GM12864 (cell line): Measurements from ENCODE around the gene CTNNB1.

Source experiments
- DNase-seq: peaks from one replicate; pipeline ENCODE4 v3.0.0-alpha.2; 2011; ENCODE audit warnings: low read depth
- H3K4me3 ChIP-seq: 2 replicates; pipeline ENCODE4 v1.5.1; 2011; ENCODE audit warnings: mild to moderate bottlenecking, low read depth, low read length, control low read depth
- TF ChIP-seq, protein P1 (sequence below): IDR thresholded peaks from 2 replicates; pipeline ENCODE4 v1.5.1; 2011; ENCODE audit warnings: low read depth, mild to moderate bottlenecking, moderate library complexity, low read length, control low read depth, inconsistent platforms; ENCODE audit errors: missing control alignments

The CTNNB1 gene

DNA sequence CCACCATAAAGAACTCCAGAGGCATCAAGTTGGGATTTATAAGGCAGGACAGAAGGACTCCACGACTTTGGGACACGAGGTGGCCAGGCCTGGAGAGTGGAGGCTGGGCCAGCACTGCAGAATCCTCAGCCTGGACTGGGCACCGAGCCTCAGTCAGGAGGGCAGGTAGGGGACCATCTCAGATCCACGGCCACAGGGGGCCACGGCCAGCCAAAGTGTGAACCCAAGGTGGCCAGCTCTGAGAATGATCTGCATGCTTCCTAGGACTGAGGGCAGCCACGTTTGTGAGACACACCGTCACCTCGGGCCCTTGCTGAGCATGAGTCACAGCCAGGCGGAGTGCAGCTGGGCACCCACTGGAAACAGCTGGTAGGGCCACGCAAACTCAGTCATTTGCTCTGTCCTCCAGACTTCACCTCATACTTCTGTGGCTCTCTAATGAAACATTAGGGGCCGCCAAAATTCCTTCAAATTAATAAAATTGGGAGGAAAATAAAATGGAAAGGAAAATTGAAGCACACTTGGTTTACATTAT, 65.8 kb downstream of the CTNNB1 start:
- no peak for DNase-seq
- no peak overlapping the region for H3K4me3 ChIP-seq
- TF ChIP-seq, protein P1, sequence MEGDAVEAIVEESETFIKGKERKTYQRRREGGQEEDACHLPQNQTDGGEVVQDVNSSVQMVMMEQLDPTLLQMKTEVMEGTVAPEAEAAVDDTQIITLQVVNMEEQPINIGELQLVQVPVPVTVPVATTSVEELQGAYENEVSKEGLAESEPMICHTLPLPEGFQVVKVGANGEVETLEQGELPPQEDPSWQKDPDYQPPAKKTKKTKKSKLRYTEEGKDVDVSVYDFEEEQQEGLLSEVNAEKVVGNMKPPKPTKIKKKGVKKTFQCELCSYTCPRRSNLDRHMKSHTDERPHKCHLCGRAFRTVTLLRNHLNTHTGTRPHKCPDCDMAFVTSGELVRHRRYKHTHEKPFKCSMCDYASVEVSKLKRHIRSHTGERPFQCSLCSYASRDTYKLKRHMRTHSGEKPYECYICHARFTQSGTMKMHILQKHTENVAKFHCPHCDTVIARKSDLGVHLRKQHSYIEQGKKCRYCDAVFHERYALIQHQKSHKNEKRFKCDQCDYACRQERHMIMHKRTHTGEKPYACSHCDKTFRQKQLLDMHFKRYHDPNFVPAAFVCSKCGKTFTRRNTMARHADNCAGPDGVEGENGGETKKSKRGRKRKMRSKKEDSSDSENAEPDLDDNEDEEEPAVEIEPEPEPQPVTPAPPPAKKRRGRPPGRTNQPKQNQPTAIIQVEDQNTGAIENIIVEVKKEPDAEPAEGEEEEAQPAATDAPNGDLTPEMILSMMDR, result no peak

DNA sequence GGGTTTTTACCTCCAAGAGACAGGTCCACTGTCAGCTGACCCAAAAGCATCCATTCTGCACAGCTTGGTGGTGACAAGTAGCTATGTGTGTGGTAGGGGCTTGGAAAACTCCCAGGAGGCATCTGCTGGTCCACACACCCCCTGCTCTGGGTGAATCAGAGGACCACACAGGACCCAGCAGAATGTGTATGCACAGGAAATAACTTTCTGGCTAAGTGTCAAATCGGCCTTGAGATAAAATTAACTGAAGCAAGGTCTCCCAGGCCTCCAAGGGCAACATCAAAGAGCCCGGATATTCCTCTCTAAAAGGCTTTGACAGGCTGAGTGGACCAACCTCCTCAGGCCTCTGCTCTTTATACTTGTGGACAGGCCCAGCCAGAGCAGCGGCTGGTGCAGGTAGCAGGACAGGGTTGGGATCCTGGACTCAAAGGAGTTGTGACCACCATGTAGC, 66.5 kb downstream of the CTNNB1 start:
- TF ChIP-seq, protein P1, result no peak
- DNase-seq, result no peak
- H3K4me3 ChIP-seq, result no peak overlapping the region

DNA sequence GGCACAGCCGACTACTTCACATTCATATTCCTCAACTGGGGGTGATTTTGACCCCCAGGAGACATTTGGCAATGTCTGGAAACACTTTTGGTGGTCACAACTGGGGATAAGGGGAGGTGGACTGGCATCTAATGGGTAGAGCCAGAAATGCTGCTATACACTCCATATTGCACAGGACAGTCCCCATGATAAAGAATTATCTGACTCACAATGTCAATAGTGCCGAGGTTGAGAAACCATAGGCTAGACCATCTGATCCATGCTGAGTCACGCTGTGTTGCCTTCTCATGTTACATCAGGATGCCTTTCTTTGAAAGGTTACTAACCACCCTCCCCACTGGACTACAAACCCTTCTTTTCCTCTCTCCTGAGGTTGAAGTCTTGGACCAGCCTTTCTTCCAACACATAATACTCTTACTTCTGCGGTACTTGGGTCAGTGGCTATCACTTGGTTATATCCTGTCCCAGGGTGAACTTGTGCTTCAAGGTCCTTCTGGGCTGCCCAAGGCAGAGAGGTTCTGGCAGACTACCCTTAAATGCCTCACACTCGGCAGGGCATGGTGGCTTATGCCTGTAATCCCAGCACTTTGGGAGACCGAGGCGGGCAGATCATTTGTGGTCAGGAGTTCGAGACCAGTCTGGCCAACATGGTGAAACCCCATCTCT, 68.8 kb downstream of the CTNNB1 start:
- DNase-seq, result no peak
- no peak overlapping the region for H3K4me3 ChIP-seq
- TF ChIP-seq, protein P1, result no peak

DNA sequence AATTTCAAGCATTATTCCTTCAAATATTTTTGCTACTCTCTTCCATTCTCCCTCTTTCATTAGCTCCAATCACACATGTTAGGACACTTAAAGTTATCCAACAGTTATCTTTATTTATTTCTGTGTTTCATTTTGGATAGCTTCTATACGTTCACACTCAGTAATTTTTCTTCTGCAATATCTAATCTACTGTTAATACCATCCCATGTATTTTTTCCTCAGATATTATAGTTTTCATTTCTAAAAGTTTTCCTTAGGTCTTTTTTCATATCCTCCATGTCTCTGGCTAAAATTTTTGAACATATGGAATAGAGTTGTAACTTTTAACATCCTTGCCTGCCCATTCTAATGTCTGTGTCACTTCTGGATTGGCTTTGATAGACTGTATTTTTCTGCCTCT, 73.4 kb downstream of the CTNNB1 start:
- H3K4me3 ChIP-seq, result no peak overlapping the region
- TF ChIP-seq, protein P1, result no peak
- DNase-seq, result no peak

DNA sequence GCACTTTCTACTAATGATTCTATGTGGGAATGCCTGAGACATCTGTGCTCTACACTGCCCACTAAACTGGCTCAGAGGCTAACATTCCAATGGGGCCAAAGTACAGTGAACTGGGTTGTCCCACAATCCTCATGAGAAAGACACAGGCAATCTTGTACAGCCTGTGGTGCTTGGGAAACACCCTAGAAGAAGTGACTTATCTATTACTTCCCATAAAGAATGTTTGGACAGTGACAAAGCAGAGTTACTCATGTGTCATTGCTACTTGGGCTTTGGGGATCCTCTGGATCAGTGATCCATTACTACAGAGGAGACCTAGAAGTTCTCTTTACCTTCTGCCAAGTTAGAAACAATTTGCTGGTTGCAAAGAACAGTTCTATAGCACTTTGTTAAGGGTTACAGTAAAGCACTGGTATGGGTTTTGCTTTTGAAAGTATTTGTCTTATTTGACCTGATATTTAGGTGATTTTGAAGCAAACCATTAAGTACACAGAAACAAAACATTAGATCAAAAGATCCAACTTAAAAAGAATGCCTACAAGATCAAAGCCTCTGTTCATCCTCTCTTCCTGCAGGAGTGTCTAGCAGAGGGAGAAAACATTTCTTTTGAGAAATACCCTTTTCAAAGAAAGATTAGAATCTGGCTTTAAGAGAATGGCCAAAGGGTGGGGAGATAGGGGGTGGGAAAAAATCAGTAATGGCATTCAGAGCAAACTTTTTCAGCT, 75.8 kb downstream of the CTNNB1 start:
- DNase-seq, result no peak
- TF ChIP-seq, protein P1, result no peak
- no peak overlapping the region for H3K4me3 ChIP-seq

DNA sequence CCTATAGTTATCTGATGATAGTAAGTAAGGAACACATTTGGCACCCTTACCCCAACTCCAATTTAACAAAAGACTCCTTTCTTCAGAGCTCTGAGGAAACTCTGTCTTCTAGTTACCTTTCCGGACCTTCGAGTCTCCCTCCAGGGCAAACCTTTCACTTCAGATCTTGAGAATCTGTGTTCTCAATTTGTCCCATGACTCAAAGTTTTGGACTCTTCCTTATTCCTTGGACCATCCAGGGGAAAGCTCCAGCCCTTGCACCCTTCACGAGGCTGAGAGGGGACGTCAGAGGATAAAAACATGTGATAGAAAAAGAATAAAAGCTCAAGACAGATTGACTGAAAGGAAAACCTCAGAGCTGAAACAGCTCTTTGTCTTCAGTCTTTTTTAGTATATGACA, 76.9 kb downstream of the CTNNB1 start:
- TF ChIP-seq, protein P1, result no peak
- no peak overlapping the region for H3K4me3 ChIP-seq
- no peak for DNase-seq
